Measurements from ENCODE around the gene FAM193A.
"Not testable (repeated sequence)": the region's sequence is repeated elsewhere in the genome, so short reads cannot be mapped to it uniquely, and the experiment has no call there.

Gene FAM193A

GRCh38 chr4:2651546-2651945 lies 115.1 kb downstream of the FAM193A start:
- no peak for DNase-seq (ENCODE audit: low spot score)

GRCh38 chr4:2651998-2652397 lies 115.6 kb downstream of the FAM193A start:
- DNase-seq (ENCODE audit: low spot score), result no peak

GRCh38 chr4:2652415-2653160 lies 116.1 kb downstream of the FAM193A start:
- DNase-seq (ENCODE audit: low spot score), result no peak

GRCh38 chr4:2660596-2661211 lies 124.3 kb downstream of the FAM193A start:
- no peak for DNase-seq (ENCODE audit: low spot score)

- no peak for DNase-seq (ENCODE audit: low spot score)
These were observed 126.2 kb downstream of the FAM193A start for GRCh38 chr4:2662598-2662997.

GRCh38 chr4:2663275-2663674 lies 126.8 kb downstream of the FAM193A start:
- no peak for DNase-seq (ENCODE audit: low spot score)

- DNase-seq (ENCODE audit: low spot score), result no peak
These were observed 130.3 kb downstream of the FAM193A start for GRCh38 chr4:2666722-2667247.

GRCh38 chr4:2667428-2667827 lies 131.0 kb downstream of the FAM193A start:
- DNase-seq (ENCODE audit: low spot score), result no peak

- no peak for DNase-seq (ENCODE audit: low spot score)
These were observed 134.9 kb downstream of the FAM193A start for GRCh38 chr4:2671267-2671895.

GRCh38 chr4:2672082-2672481 lies 135.6 kb downstream of the FAM193A start:
- no peak for DNase-seq (ENCODE audit: low spot score)

GRCh38 chr4:2672700-2673099 lies 136.3 kb downstream of the FAM193A start:
- no peak for DNase-seq (ENCODE audit: low spot score)

GRCh38 chr4:2673157-2673556 lies 136.7 kb downstream of the FAM193A start:
- DNase-seq (ENCODE audit: low spot score), result no peak

GRCh38 chr4:2679762-2680161 lies 143.3 kb downstream of the FAM193A start:
- not testable (repeated sequence) for DNase-seq (ENCODE audit: low spot score)

GRCh38 chr4:2684486-2684885 lies 148.0 kb downstream of the FAM193A start:
- DNase-seq (ENCODE audit: low spot score), result no peak

- DNase-seq (ENCODE audit: low spot score), result no peak
These were observed 149.1 kb downstream of the FAM193A start for GRCh38 chr4:2685541-2685940.

GRCh38 chr4:2686379-2687265 lies 150.2 kb downstream of the FAM193A start:
- no peak for DNase-seq (ENCODE audit: low spot score)

GRCh38 chr4:2688281-2688680 lies 151.8 kb downstream of the FAM193A start:
- DNase-seq (ENCODE audit: low spot score), result no peak

GRCh38 chr4:2688697-2689096 lies 152.2 kb downstream of the FAM193A start:
- DNase-seq (ENCODE audit: low spot score), result no peak

- DNase-seq (ENCODE audit: low spot score), result no peak
These were observed 152.7 kb downstream of the FAM193A start for GRCh38 chr4:2689114-2689513.

GRCh38 chr4:2689825-2690700 lies 153.6 kb downstream of the FAM193A start:
- no peak for DNase-seq (ENCODE audit: low spot score)

GRCh38 chr4:2691313-2691712 lies 154.9 kb downstream of the FAM193A start:
- DNase-seq (ENCODE audit: low spot score), result no peak

All from HuH-7.5 (cell line).